ENCODE measurements around the gene RAB18.
"Not testable (repeated sequence)": the region's sequence is repeated elsewhere in the genome, so short reads cannot be mapped to it uniquely, and the experiment has no call there.

The RAB18 gene

GRCh38 chr10:27504007-27504807 lies at the start of gene RAB18:
RAB18 (plus strand) TSS chr10:27504304; CDS start chr10:27504370, 66 bp downstream.
- Histone ChIP-seq H3K4me3 (ENCODE audit: insufficient read length, low read depth) (peak within 1 kb of the TSS; percentile 97), H3K9me3 (ENCODE audit: insufficient read depth, low read length) (no peaks in the 10 kb centered on the region), H3K9ac (ENCODE audit: insufficient read length, low read depth) (peak within 1 kb of the TSS; percentile 99), H3K36me3 (ENCODE audit: insufficient read depth, insufficient read length, low read length) (peaks cover 13% of the 10 kb centered on the region), H3K4me1 (ENCODE audit: insufficient read depth, insufficient read length) (peaks cover 5% of the 10 kb centered on the region), H3K27me3 (ENCODE audit: insufficient read depth, insufficient read length) (no peaks in the 10 kb centered on the region)
- peak; percentile 96 for DNase-seq (ENCODE audit: low read depth, low spot score)
- no peak for TF ChIP-seq ZNF274 (IDR thresholded peaks at IDR 0.05; ENCODE audit: low read depth, low read length)
- no peak for TF ChIP-seq YY1 (IDR thresholded peaks at IDR 0.05; ENCODE audit: insufficient read depth, insufficient read length)
- no peak for TF ChIP-seq SUZ12 (IDR thresholded peaks at IDR 0.05; ENCODE audit: extremely low read depth, insufficient read depth, insufficient read length)

GRCh38 chr10:27454837-27455236 lies 49.3 kb upstream of the RAB18 start:
- no peak for DNase-seq (ENCODE audit: low read depth, low spot score)
- Histone ChIP-seq H3K4me1 (ENCODE audit: insufficient read depth, insufficient read length) (no peaks in the 10 kb centered on the region), H3K36me3 (ENCODE audit: insufficient read depth, insufficient read length, low read length) (no peaks in the 10 kb centered on the region), H3K27me3 (ENCODE audit: insufficient read depth, insufficient read length) (no peaks in the 10 kb centered on the region), H3K4me3 (ENCODE audit: insufficient read length, low read depth) (no peak overlapping the region), H3K9ac (ENCODE audit: insufficient read length, low read depth) (no peak overlapping the region), H3K9me3 (ENCODE audit: insufficient read depth, low read length) (no peaks in the 10 kb centered on the region)
- TF ChIP-seq SUZ12 (IDR thresholded peaks at IDR 0.05; ENCODE audit: extremely low read depth, insufficient read depth, insufficient read length) (no peak), YY1 (IDR thresholded peaks at IDR 0.05; ENCODE audit: insufficient read depth, insufficient read length) (no peak), ZNF274 (IDR thresholded peaks at IDR 0.05; ENCODE audit: low read depth, low read length) (no peak)

GRCh38 chr10:27457261-27457945 lies 46.7 kb upstream of the RAB18 start:
- TF ChIP-seq YY1 (IDR thresholded peaks at IDR 0.05; ENCODE audit: insufficient read depth, insufficient read length) (no peak), SUZ12 (IDR thresholded peaks at IDR 0.05; ENCODE audit: extremely low read depth, insufficient read depth, insufficient read length) (no peak), ZNF274 (IDR thresholded peaks at IDR 0.05; ENCODE audit: low read depth, low read length) (no peak)
- Histone ChIP-seq H3K9me3 (ENCODE audit: insufficient read depth, low read length) (peaks cover 2% of the 10 kb centered on the region; the same call in 1 of the 2 replicates), H3K36me3 (ENCODE audit: insufficient read depth, insufficient read length, low read length) (no peaks in the 10 kb centered on the region), H3K4me3 (ENCODE audit: insufficient read length, low read depth) (no peak overlapping the region), H3K9ac (ENCODE audit: insufficient read length, low read depth) (no peak overlapping the region), H3K4me1 (ENCODE audit: insufficient read depth, insufficient read length) (no peaks in the 10 kb centered on the region), H3K27me3 (ENCODE audit: insufficient read depth, insufficient read length) (no peaks in the 10 kb centered on the region)
- DNase-seq (ENCODE audit: low read depth, low spot score) = no peak

GRCh38 chr10:27457966-27458365 lies 46.1 kb upstream of the RAB18 start:
- Histone ChIP-seq H3K9me3 (ENCODE audit: insufficient read depth, low read length) (peaks cover 5% of the 10 kb centered on the region; the same call in 1 of the 2 replicates), H3K4me1 (ENCODE audit: insufficient read depth, insufficient read length) (no peaks in the 10 kb centered on the region), H3K27me3 (ENCODE audit: insufficient read depth, insufficient read length) (no peaks in the 10 kb centered on the region), H3K4me3 (ENCODE audit: insufficient read length, low read depth) (no peak overlapping the region), H3K9ac (ENCODE audit: insufficient read length, low read depth) (no peak overlapping the region), H3K36me3 (ENCODE audit: insufficient read depth, insufficient read length, low read length) (no peaks in the 10 kb centered on the region)
- TF ChIP-seq YY1 (IDR thresholded peaks at IDR 0.05; ENCODE audit: insufficient read depth, insufficient read length) (no peak), SUZ12 (IDR thresholded peaks at IDR 0.05; ENCODE audit: extremely low read depth, insufficient read depth, insufficient read length) (no peak), ZNF274 (IDR thresholded peaks at IDR 0.05; ENCODE audit: low read depth, low read length) (no peak)
- no peak for DNase-seq (ENCODE audit: low read depth, low spot score)

- no peak for DNase-seq (ENCODE audit: low read depth, low spot score)
- Histone ChIP-seq H3K4me3 (ENCODE audit: insufficient read length, low read depth) (no peak overlapping the region), H3K27me3 (ENCODE audit: insufficient read depth, insufficient read length) (no peaks in the 10 kb centered on the region), H3K9ac (ENCODE audit: insufficient read length, low read depth) (no peak overlapping the region), H3K36me3 (ENCODE audit: insufficient read depth, insufficient read length, low read length) (no peaks in the 10 kb centered on the region), H3K4me1 (ENCODE audit: insufficient read depth, insufficient read length) (no peaks in the 10 kb centered on the region), H3K9me3 (ENCODE audit: insufficient read depth, low read length) (peaks cover 16% of the 10 kb centered on the region; the same call in 1 of the 2 replicates)
- no peak for TF ChIP-seq ZNF274 (IDR thresholded peaks at IDR 0.05; ENCODE audit: low read depth, low read length)
- no peak for TF ChIP-seq SUZ12 (IDR thresholded peaks at IDR 0.05; ENCODE audit: extremely low read depth, insufficient read depth, insufficient read length)
- no peak for TF ChIP-seq YY1 (IDR thresholded peaks at IDR 0.05; ENCODE audit: insufficient read depth, insufficient read length)
These were observed 42.8 kb upstream of the RAB18 start for GRCh38 chr10:27461312-27461711.

- Histone ChIP-seq H3K27me3 (ENCODE audit: insufficient read depth, insufficient read length) (no peaks in the 10 kb centered on the region), H3K36me3 (ENCODE audit: insufficient read depth, insufficient read length, low read length) (no peaks in the 10 kb centered on the region), H3K9me3 (ENCODE audit: insufficient read depth, low read length) (peaks cover 21% of the 10 kb centered on the region; the same call in 1 of the 2 replicates), H3K4me1 (ENCODE audit: insufficient read depth, insufficient read length) (no peaks in the 10 kb centered on the region), H3K9ac (ENCODE audit: insufficient read length, low read depth) (no peak overlapping the region), H3K4me3 (ENCODE audit: insufficient read length, low read depth) (no peak overlapping the region)
- TF ChIP-seq ZNF274 (IDR thresholded peaks at IDR 0.05; ENCODE audit: low read depth, low read length) (no peak), SUZ12 (IDR thresholded peaks at IDR 0.05; ENCODE audit: extremely low read depth, insufficient read depth, insufficient read length) (no peak)
- DNase-seq (ENCODE audit: low read depth, low spot score) = no peak
These were observed 40.1 kb upstream of the RAB18 start for GRCh38 chr10:27463961-27464360.

- no peaks in the 10 kb centered on the region for H3K4me1 ChIP-seq (ENCODE audit: insufficient read depth, insufficient read length)
- DNase-seq (ENCODE audit: low read depth, low spot score) = no peak
- no peaks in the 10 kb centered on the region for H3K36me3 ChIP-seq (ENCODE audit: insufficient read depth, insufficient read length, low read length)
These were observed 39.1 kb upstream of the RAB18 start for GRCh38 chr10:27464993-27465392.

GRCh38 chr10:27465596-27465995 lies 38.5 kb upstream of the RAB18 start:
- H3K9me3 ChIP-seq (ENCODE audit: insufficient read depth, low read length) = peaks cover 21% of the 10 kb centered on the region; the same call in 1 of the 2 replicates
- H3K9ac ChIP-seq (ENCODE audit: insufficient read length, low read depth); H3K27me3 ChIP-seq (ENCODE audit: insufficient read depth, insufficient read length); H3K4me1 ChIP-seq (ENCODE audit: insufficient read depth, insufficient read length); DNase-seq (ENCODE audit: low read depth, low spot score); H3K36me3 ChIP-seq (ENCODE audit: insufficient read depth, insufficient read length, low read length); H3K4me3 ChIP-seq (ENCODE audit: insufficient read length, low read depth): not testable (repeated sequence)

More at GRCh38 chr10:27464993-27465392, 39.1 kb upstream of the RAB18 start:
- Histone ChIP-seq H3K4me3 (ENCODE audit: insufficient read length, low read depth) (no peak overlapping the region), H3K9ac (ENCODE audit: insufficient read length, low read depth) (no peak overlapping the region), H3K9me3 (ENCODE audit: insufficient read depth, low read length) (peaks cover 21% of the 10 kb centered on the region; the same call in 1 of the 2 replicates), H3K27me3 (ENCODE audit: insufficient read depth, insufficient read length) (no peaks in the 10 kb centered on the region)
- no peak for TF ChIP-seq ZNF274 (IDR thresholded peaks at IDR 0.05; ENCODE audit: low read depth, low read length)
- no peak for TF ChIP-seq SUZ12 (IDR thresholded peaks at IDR 0.05; ENCODE audit: extremely low read depth, insufficient read depth, insufficient read length)
- no peak for TF ChIP-seq YY1 (IDR thresholded peaks at IDR 0.05; ENCODE audit: insufficient read depth, insufficient read length)

All from NT2/D1 (cell line).